ENCODE data around the gene TBX21.

GRCh38 chr17:47694581-47695428 is 38.2 kb upstream of the TBX21 start:
- no peak for TF ChIP-seq CTCF (IDR thresholded peaks at IDR 0.05 in 8 of 11, conservative IDR thresholded peaks at IDR 0.05 in 3 of 11)
- TF ChIP-seq POLR2AphosphoS5 (IDR thresholded peaks at IDR 0.05): peak; percentile 6 to 74 (median 69)
- TF ChIP-seq POLR2A (IDR thresholded peaks at IDR 0.05): no peak

All from spleen (tissue), 7 donors.